ENCODE results near the gene NTN1.

The NTN1 gene

GRCh38 chr17:9202532-9202931 lies 181.2 kb downstream of the NTN1 start:
- DNase-seq = no peak

GRCh38 chr17:9203771-9204425 lies 182.6 kb downstream of the NTN1 start:
- no peak for DNase-seq

GRCh38 chr17:9204637-9205329 lies 183.5 kb downstream of the NTN1 start:
- DNase-seq = no peak

GRCh38 chr17:9205520-9206409 lies 184.5 kb downstream of the NTN1 start:
- DNase-seq = no peak

- DNase-seq = no peak
These were observed 185.0 kb downstream of the NTN1 start for GRCh38 chr17:9206410-9206703.

GRCh38 chr17:9206741-9207332 lies 185.5 kb downstream of the NTN1 start:
- DNase-seq = no peak

GRCh38 chr17:9208381-9209105 lies 187.2 kb downstream of the NTN1 start:
- no peak for DNase-seq

- no peak for DNase-seq
These were observed 188.0 kb downstream of the NTN1 start for GRCh38 chr17:9209347-9209746.

GRCh38 chr17:9209781-9210370 lies 188.6 kb downstream of the NTN1 start:
- no peak for DNase-seq

GRCh38 chr17:9211133-9211765 lies 189.9 kb downstream of the NTN1 start:
- DNase-seq = no peak

- no peak for DNase-seq
These were observed 191.3 kb downstream of the NTN1 start for GRCh38 chr17:9212376-9213302.

GRCh38 chr17:9213303-9213640 lies 192.0 kb downstream of the NTN1 start:
- DNase-seq = no peak

- DNase-seq = no peak
These were observed 194.2 kb downstream of the NTN1 start for GRCh38 chr17:9215465-9215864.

- no peak for DNase-seq
These were observed 196.1 kb downstream of the NTN1 start for GRCh38 chr17:9217151-9218056.

- DNase-seq = no peak
These were observed 196.8 kb downstream of the NTN1 start for GRCh38 chr17:9218064-9218635.

- DNase-seq = no peak
These were observed 197.6 kb downstream of the NTN1 start for GRCh38 chr17:9218911-9219310.

GRCh38 chr17:9219631-9220397 lies 198.5 kb downstream of the NTN1 start:
- no peak for DNase-seq

GRCh38 chr17:9220398-9221146 lies 199.3 kb downstream of the NTN1 start:
- DNase-seq = no peak
